ENCODE data around the gene GALNT7. TPM values are rescaled to one million over a fixed set of nuclear protein-coding genes. Genes with fewer than 3 reads are reported as not detected.

Gene GALNT7
- polyA plus RNA-seq, 3 donors: 12.3 to 29.0 (median 19.7) TPM

DNA sequence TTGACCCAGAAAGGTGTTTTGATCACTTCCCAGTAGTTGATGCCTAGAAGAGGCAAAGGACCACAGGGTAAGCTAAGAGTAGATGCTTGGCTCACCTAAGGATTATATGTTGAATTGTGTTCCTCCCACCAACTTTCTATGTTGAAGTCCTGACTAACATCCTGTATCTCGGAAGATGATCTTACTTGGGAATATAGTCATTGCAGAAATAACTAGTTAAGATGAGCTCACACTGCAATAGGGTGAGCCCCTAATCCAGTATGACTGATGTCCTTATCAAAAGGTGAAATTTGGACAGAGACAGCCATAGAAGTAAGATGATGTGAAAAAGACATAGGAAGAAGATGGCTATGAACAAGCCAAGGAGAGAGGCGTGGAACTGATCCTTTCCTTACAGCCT, 168.9 kb downstream of the GALNT7 start:
- H3K4me1 Mint-ChIP-seq: peaks cover 19% of the 10 kb centered on the region

DNA sequence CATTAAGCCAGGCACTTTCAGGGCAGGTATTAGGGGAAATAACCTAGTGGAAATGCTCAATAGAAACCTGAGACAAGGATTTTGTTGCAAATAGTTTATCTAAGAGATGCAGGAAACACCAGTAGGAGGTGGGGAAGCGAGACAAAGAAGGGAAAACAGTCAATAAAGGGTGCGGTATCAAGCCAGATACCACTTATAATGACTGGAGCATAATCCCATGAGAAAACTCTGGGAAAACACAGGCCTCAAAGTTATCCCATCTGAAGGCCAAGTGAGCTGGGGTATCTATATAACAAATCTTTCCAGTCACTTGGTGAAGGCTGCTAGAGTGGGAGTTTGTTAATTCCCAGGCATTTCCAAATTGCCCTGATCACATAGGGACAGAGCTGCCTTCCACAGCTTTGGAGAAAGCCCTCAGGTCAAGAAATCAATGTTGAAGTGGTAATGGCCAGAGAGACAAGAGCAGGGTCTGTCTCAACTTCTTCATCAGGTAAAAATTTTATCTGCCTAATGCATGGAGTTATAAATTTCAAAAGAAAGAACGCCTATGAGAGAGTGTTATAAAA, 175.3 kb downstream of the GALNT7 start:
- peak overlapping the region; percentile 20 for H2AFZ ChIP-seq (ENCODE audit: insufficient read depth, low read depth, low read length, poor library complexity, severe bottlenecking)
- no peaks in the 10 kb centered on the region for H4K20me1 ChIP-seq (ENCODE audit: insufficient read depth, low read length)
- H3K27ac ChIP-seq (ENCODE audit: low read depth in 1 of 2, low read length in 2 of 2): no peak overlapping the region
- no peaks in the 10 kb centered on the region for H3K9me3 ChIP-seq (replicated peaks in 1 of 2; ENCODE audit: control insufficient read depth in 1 of 2, insufficient read depth in 1 of 2, low read length in 2 of 2)
- Mint-ChIP-seq H3K27ac (no peak overlapping the region), H3K4me1 (peaks cover 13% of the 10 kb centered on the region), H3K36me3 (no peaks in the 10 kb centered on the region), H3K9me3 (peaks cover 0 to 3% (median 0%) of the 10 kb centered on the region in 7 donors), H3K27me3 (ENCODE audit: low read depth in 3 of 3) (peaks cover 0 to 4% (median 2%) of the 10 kb centered on the region in 3 donors), H3K4me3 (no peak overlapping the region)
- no peaks in the 10 kb centered on the region for H3K79me2 ChIP-seq (ENCODE audit: insufficient read depth, low read length)
- TF ChIP-seq CTCF (IDR thresholded peaks at IDR 0.05): no peak
- WGBS (ENCODE audit: insufficient coverage): no CpG with 5 or more reads among the region's 3 CpGs
- no peak for DNase-seq
- no peaks in the 10 kb centered on the region for H3K4me1 ChIP-seq (ENCODE audit: control insufficient read depth in 1 of 2, insufficient read depth in 2 of 2, low read length in 2 of 2)
- H3K27me3 ChIP-seq (ENCODE audit: control insufficient read depth in 2 of 2, insufficient read depth in 2 of 2, low read length in 2 of 2): no peaks in the 10 kb centered on the region
- no peaks in the 10 kb centered on the region for H3K36me3 ChIP-seq (replicated peaks in 1 of 2; ENCODE audit: control insufficient read depth in 1 of 2, insufficient read depth in 2 of 2, low read length in 2 of 2)
- H3K4me2 ChIP-seq (replicated peaks; ENCODE audit: extremely low read depth, low read length, poor library complexity, severe bottlenecking): no peak overlapping the region
- no peak overlapping the region for H3K4me3 ChIP-seq (replicated peaks in 1 of 3; ENCODE audit: low read depth in 2 of 3, low read length in 3 of 3)
- intact Hi-C loops (cut with micrococcal nuclease): no loop called here
- H3K9ac ChIP-seq (ENCODE audit: insufficient read depth, low read length, poor library complexity, severe bottlenecking): no peak overlapping the region

More for the DNA sequence above, 168.9 kb downstream of the GALNT7 start:
- Histone ChIP-seq H3K36me3 (replicated peaks in 1 of 2; ENCODE audit: control insufficient read depth in 1 of 2, insufficient read depth in 2 of 2, low read length in 2 of 2) (no peaks in the 10 kb centered on the region), H3K4me1 (ENCODE audit: control insufficient read depth in 1 of 2, insufficient read depth in 2 of 2, low read length in 2 of 2) (peaks cover 13 to 21% of the 10 kb centered on the region in 2 donors), H3K4me3 (replicated peaks in 1 of 3; ENCODE audit: low read depth in 2 of 3, low read length in 3 of 3) (no peak overlapping the region), H3K79me2 (ENCODE audit: insufficient read depth, low read length) (peaks cover 47% of the 10 kb centered on the region), H3K9me3 (replicated peaks in 1 of 2; ENCODE audit: control insufficient read depth in 1 of 2, insufficient read depth in 1 of 2, low read length in 2 of 2) (no peaks in the 10 kb centered on the region), H3K27ac (ENCODE audit: low read depth in 1 of 2, low read length in 2 of 2) (no peak overlapping the region), H2AFZ (ENCODE audit: insufficient read depth, low read depth, low read length, poor library complexity, severe bottlenecking) (no peak overlapping the region), H3K4me2 (replicated peaks; ENCODE audit: extremely low read depth, low read length, poor library complexity, severe bottlenecking) (no peak overlapping the region), H3K27me3 (ENCODE audit: control insufficient read depth in 2 of 2, insufficient read depth in 2 of 2, low read length in 2 of 2) (no peaks in the 10 kb centered on the region), H4K20me1 (ENCODE audit: insufficient read depth, low read length) (peaks cover 10% of the 10 kb centered on the region), H3K9ac (ENCODE audit: insufficient read depth, low read length, poor library complexity, severe bottlenecking) (no peak overlapping the region)
- intact Hi-C loops (cut with micrococcal nuclease): loop anchor here in 1 of 2 donors (10.0 kb wide), 1 partner anchor 157 kb away; no protein-coding TSS in a partner anchor
- Mint-ChIP-seq H3K36me3 (peaks cover 0 to 4% of the 10 kb centered on the region in 2 donors), H3K9me3 (no peaks in the 10 kb centered on the region), H3K27me3 (ENCODE audit: low read depth in 3 of 3) (peaks cover 1 to 4% (median 2%) of the 10 kb centered on the region in 3 donors), H3K4me3 (no peak overlapping the region), H3K27ac (no peak overlapping the region)
- TF ChIP-seq CTCF (IDR thresholded peaks at IDR 0.05): no peak
- no peak for DNase-seq
- 100% methylated on average over 1 of the region's 2 CpGs for WGBS (ENCODE audit: insufficient coverage)
